NB4 (cell line): Measurements from ENCODE around the gene FMN1.

Source experiments
- DNase-seq: peaks from one replicate; pipeline ENCODE4 v3.0.0; 2010; ENCODE audit warnings: low read depth
- H3K4me3 ChIP-seq: one replicate; pipeline ENCODE4 v1.5.1; 2011; ENCODE audit warnings: mild to moderate bottlenecking, low read depth, low read length, moderate library complexity
- CTCF ChIP-seq: IDR thresholded peaks from one replicate; pipeline ENCODE4 v1.5.1; 2012; ENCODE audit warnings: low read depth, low read length
- MAX ChIP-seq: IDR thresholded peaks from 2 replicates; pipeline ENCODE4 v1.6.1; 2011; ENCODE audit warnings: low read depth, low read length
- MYC ChIP-seq: IDR thresholded peaks from 2 replicates; pipeline ENCODE4 v1.6.1; 2011; ENCODE audit warnings: low read depth, low read length
- POLR2A ChIP-seq: IDR thresholded peaks from 2 replicates; pipeline ENCODE4 v1.6.1; 2011; ENCODE audit warnings: mild to moderate bottlenecking; ENCODE audit not compliant: insufficient read length; ENCODE audit errors: extremely low read depth

Gene FMN1

GRCh38 chr15:33008284-33008995 is 186.1 kb downstream of the FMN1 start:
- no peak for DNase-seq
- no peak for TF ChIP-seq MYC

GRCh38 chr15:33007303-33007855 is 187.1 kb downstream of the FMN1 start:
- TF ChIP-seq CTCF = no peak
- TF ChIP-seq POLR2A = no peak
- TF ChIP-seq MAX = no peak
- TF ChIP-seq MYC = no peak
- H3K4me3 ChIP-seq = no peak overlapping the region
- DNase-seq = no peak

More at GRCh38 chr15:33008284-33008995, 186.1 kb downstream of the FMN1 start:
- no peak overlapping the region for H3K4me3 ChIP-seq

GRCh38 chr15:33005582-33005981 is 188.9 kb downstream of the FMN1 start:
- TF ChIP-seq POLR2A (no peak), MAX (no peak), MYC (no peak)
- no peak overlapping the region for H3K4me3 ChIP-seq
- no peak for DNase-seq

- no peak overlapping the region for H3K4me3 ChIP-seq
- no peak for DNase-seq
- no peak for TF ChIP-seq CTCF
- TF ChIP-seq MAX = no peak
- TF ChIP-seq MYC = no peak
- TF ChIP-seq POLR2A = no peak
These were observed 192.6 kb downstream of the FMN1 start for GRCh38 chr15:33001926-33002325.

GRCh38 chr15:32998979-32999672 is 195.4 kb downstream of the FMN1 start:
- no peak for DNase-seq
- no peak for TF ChIP-seq MYC
- no peak for TF ChIP-seq MAX
- TF ChIP-seq POLR2A = no peak
- TF ChIP-seq CTCF = no peak

GRCh38 chr15:32998182-32998581 is 196.3 kb downstream of the FMN1 start:
- DNase-seq = no peak
- TF ChIP-seq POLR2A (no peak), MYC (no peak), CTCF (no peak), MAX (no peak)
- H3K4me3 ChIP-seq = no peak overlapping the region

More at GRCh38 chr15:32998979-32999672, 195.4 kb downstream of the FMN1 start:
- no peak overlapping the region for H3K4me3 ChIP-seq
